NOMO-1 treated with dmso at 0.1 percent for 144 hours (cell line): ENCODE data around the gene RAD51C.
"Not testable (repeated sequence)": the region's sequence is repeated elsewhere in the genome, so short reads cannot be mapped to it uniquely, and the experiment has no call there.

ENCODE experiments used
- DNase-seq: peaks from one replicate; lab custom pipeline; 2025; ENCODE audit not compliant: unreplicated experiment; lab: John Stamatoyannopoulos, UW

Gene RAD51C

GRCh38 chr17:58734811-58735210, 42.4 kb downstream of the RAD51C start:
- no peak for DNase-seq

GRCh38 chr17:58741121-58741625, 48.8 kb downstream of the RAD51C start:
- DNase-seq = no peak

GRCh38 chr17:58747674-58748073, 55.3 kb downstream of the RAD51C start:
- no peak for DNase-seq

- not testable (repeated sequence) for DNase-seq
These were observed 57.2 kb downstream of the RAD51C start for GRCh38 chr17:58749627-58750026.

DNA sequence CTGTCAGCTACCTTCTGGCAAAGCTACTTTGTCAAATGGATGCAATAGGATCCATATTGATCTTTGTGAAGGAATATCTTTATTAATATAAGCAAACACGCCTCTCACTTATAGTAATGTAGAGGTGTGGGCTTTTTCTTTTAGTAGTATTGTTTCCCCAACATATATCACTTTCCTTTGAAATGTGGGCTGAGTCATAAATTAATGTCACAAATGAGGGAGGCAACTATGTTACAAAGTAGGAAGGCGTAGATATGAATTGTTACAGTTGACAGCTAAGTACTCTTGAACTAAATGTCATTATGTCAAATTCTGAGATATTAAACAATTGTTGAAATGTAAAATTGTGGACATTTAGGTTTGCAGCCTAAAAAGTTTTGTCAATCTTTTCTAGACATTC, 60.6 kb downstream of the RAD51C start:
- DNase-seq = no peak

- no peak for DNase-seq
These were observed 62.8 kb downstream of the RAD51C start for GRCh38 chr17:58755269-58755576.

- peak; percentile 30 for DNase-seq
These were observed 63.3 kb downstream of the RAD51C start, which contains the start of gene PPM1E for GRCh38 chr17:58755577-58756245. TSS of gene PPM1E (plus strand) at chr17:58755854.

DNA sequence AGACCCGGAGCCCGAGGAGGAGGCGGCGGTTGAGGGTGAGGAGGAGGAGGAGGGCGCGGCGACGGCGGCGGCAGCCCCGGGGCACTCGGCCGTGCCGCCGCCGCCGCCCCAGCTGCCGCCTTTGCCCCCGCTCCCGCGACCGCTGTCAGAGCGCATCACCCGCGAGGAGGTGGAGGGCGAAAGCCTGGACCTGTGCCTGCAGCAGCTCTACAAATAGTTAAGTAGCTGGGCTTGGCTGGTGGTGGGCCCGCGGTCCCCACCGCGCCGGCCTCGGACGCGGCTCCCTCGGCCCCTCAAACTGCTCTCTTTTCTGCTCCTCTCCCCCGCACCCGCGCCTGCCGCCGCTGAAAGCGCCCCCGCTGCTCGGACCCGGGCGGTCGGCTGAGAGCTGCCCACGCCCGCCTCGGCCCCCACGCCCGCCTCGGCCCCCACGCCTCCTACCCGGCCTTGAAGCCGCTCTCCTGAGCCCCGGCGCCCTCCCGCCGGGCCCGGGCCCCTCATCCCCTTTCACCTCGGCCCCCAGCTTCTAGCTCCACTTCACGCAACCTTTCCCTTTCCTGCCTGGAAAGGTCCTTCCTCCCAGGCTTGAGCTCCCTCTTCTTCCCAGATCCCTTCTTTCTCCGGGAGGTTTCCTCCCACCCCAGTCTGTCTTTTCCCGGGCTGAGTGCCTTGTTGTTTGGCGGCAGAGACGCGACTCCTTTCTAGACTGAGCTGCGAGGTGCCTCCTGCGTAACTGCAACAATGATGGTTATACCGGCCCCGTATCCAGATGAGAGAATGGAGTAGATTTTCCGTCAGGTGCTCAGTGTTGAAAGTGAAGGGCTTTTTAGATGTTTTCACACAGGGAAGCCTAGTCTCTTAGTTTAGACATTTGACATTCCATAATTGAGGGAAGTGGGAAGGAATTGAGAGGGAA, 64.1 kb downstream of the RAD51C start:
- no peak for DNase-seq

GRCh38 chr17:58757162-58757613, 64.8 kb downstream of the RAD51C start:
- no peak for DNase-seq

- no peak for DNase-seq
These were observed 66.5 kb downstream of the RAD51C start for GRCh38 chr17:58758890-58759289.

- DNase-seq = no peak
These were observed 67.1 kb downstream of the RAD51C start for GRCh38 chr17:58759522-58759921.

DNA sequence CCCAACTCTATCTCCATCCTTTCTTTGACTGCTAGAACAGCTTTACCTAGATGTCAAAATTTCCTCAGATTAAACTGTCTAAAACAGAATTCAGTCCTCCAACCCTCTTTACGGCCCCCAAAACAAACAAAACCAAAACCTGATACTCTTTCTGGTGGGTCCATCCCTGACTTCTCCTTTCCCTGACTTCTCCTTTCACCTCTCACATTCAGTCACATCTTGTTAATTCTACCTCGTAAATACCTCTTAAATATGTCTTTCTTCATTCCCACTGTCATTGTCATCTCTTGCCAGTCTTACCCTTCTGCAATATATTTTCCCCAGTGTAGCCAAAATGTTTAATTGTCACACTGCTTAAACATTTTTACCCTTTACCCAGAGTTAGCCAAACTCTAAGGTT, 67.8 kb downstream of the RAD51C start:
- no peak for DNase-seq

- DNase-seq = no peak
These were observed 70.9 kb downstream of the RAD51C start for GRCh38 chr17:58763263-58763662.

DNA sequence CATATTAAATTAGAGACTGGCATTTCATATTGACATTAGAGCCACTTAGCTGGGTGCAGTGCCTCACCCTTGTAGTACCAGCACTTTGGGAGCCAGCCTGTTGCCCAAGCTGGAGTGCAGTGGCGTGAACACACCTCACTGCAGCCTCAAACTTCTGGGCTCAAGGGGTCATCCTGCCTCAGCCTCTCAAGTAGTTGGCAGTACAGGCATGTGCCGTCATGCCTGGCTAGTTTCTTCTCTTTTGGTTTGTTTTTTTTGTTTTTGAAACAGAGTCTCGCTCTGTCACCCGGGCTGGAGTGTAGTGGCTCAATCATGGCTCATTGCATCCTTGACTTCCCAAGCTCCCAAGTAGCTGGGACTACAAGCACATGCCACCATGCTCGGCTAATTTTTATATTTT, 72.0 kb downstream of the RAD51C start:
- no peak for DNase-seq

- not testable (repeated sequence) for DNase-seq
These were observed 86.1 kb downstream of the RAD51C start for GRCh38 chr17:58778482-58778881.

- no peak for DNase-seq
These were observed 87.0 kb downstream of the RAD51C start for GRCh38 chr17:58779446-58779845.

DNA sequence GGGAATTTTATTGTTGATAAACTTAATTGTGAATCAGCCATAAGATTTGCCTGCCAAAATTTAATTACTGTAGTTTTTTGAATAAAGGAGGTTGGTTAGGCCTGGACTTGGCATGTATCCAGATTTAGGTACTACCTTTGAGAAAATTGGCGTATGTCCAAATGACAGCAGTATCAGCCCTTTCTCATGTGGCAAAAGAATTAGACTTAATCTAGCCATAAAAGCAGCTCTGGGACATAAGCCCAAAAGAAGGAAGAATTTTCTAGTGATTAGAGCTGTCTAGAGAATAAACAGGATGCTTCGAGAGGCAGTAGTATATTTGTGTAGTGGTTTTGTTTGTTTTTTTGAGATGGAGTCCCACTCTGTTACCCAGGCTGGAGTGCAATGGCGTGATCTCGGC, 91.0 kb downstream of the RAD51C start:
- DNase-seq = no peak

- DNase-seq = no peak
These were observed 92.7 kb downstream of the RAD51C start for GRCh38 chr17:58785097-58785496.
